NCI-H187 treated with DMSO at 0.1 percent for 48 hours (cell line): ENCODE measurements around the gene CD46.

Experiments used
- DNase-seq: peaks from one replicate; lab custom pipeline; 2025; lab: John Stamatoyannopoulos, UW

Gene CD46

DNA sequence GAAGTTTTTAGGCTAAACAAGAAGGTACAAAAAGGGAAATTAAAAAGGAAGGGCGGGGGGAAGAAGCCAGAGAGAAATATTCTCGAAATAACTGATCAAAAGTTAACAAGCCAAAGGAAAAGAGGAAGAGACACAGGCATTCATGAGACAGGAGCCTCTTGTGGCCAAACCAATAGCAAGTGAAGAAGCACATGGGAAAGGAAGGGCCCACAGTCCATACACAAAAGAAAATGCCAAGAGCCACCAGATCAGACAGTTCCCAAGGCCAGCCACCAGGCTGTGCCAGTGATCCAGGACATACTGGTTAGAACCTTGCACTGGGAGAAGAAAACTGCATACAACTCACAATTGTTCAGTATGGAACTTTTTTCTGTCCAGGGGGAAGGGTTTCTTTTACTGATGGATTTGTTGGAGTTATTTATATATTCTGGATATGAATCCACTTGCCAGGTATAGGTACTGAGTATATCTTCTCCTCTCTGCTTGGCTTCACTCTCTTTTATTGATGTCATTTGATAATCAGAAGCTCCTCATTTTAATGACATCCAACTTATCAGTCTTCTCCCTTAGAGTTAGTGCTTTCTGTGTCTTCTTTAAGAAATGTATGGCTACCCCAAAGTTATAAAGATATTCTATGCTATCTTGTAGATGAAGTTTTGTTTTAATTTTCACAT is 76.8 kb downstream of the CD46 start:
- no peak for DNase-seq

DNA sequence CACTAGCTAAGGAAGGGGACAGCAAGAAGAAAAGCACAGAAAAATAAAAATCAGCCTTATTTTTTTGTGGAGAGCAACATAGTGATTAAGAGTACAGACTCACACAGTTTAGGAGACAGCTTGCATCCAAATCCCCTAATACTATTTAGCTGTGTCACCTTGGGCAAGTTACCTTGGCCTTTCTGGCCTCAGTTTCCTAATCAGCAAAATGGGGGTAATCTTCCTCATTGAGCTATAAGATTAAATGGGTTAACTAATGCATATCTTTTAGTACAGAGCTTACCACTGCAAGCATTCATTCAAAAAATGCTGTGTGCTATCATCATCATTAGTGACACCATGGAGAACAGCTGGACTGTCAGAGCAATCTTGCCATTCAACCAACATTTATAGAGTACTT is 77.7 kb downstream of the CD46 start:
- no peak for DNase-seq

DNA sequence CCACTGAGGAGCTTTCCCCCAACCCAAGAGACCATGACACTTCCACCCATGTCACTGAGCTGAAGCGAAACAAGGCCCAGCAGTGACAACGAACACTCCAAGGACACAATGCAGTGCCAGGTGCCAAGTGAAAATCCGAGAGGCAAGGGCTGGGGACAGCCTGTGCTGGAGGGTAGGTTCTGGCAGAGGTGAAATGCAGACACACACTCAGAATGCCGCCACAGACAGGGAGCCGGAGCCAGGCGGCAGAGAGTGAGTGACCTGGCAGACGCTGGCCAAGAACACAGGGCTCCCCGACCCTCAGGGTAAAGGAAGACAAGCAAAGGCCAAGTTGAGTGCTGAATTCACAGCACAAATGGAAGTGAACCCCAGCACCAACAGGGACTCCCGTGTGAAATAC is 78.9 kb downstream of the CD46 start:
- DNase-seq = no peak

DNA sequence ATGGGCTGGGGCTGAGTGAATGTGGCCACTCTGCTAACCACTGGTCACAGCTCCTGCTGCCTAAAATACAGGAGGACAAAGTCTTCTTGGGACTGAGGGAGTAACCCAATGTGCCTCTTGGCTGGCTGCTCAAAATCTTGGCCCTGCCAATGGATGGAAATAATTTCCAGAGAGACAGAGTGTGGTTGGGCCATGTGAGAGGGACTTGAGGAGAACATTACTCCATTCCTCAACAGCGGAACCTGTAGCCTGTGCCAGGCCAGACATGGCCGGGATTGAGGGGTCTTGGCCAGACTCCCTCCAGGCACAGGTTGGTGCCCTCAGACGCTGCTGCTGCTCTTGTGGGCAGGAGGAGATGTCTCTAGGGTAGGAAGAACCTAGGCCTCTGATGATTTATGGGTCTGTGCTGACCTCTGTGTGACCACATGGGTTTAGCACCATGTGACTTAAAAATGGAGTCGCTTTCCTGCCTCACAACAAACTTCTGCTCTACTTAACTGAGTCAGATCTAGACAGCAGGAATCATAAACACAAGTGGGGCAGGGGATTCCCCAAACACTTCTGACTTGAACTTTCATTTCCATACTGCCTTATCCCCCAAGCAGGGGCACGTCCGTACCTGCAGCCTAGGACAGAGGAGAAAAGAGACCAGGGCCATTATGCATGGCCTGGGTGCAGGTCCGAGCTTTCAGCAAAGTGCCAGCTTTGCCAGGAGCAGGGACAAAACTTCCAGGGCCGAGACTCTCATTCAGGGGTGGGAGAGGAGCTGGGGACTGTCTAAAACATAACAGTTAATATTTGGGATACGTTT is 79.9 kb downstream of the CD46 start:
- no peak for DNase-seq

DNA sequence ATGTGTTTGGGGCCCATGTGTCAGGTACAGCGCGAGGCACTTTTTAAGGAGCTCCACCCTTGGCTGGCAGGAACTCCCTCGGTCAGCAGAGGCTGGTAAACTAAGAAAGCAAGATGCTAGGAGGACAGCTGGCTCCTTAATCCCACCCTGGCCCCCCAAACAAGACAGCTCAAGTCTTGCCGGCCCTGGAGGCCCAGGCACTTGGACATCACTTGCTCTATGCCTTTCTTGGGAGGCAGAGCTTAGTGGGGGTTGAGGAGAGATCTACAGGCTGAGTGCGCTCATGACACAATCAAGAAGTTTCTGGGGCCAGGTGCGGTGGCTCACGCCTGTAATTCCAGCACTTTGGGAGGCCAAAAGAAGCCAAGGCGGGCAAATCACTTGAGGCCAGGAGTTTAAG is 80.9 kb downstream of the CD46 start:
- no peak for DNase-seq

DNA sequence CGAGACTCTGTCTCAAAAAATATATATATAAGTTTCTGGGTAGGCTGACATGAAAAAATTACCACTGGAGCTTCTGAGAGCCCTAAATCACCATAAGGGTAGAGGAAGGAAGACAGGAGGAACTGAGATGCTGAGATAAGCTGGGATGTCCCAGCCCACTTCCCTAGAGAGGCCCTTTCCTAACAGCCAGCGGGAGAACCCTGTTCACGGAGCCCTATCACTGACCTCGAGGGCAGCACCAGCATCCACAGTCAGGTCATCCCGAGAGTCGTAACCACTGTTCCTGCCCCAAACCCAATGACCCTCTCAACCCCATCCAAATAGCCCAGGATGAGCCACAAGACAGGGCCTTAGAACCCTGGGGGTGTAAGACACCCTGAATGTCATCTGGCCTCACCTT is 81.5 kb downstream of the CD46 start:
- DNase-seq = no peak

DNA sequence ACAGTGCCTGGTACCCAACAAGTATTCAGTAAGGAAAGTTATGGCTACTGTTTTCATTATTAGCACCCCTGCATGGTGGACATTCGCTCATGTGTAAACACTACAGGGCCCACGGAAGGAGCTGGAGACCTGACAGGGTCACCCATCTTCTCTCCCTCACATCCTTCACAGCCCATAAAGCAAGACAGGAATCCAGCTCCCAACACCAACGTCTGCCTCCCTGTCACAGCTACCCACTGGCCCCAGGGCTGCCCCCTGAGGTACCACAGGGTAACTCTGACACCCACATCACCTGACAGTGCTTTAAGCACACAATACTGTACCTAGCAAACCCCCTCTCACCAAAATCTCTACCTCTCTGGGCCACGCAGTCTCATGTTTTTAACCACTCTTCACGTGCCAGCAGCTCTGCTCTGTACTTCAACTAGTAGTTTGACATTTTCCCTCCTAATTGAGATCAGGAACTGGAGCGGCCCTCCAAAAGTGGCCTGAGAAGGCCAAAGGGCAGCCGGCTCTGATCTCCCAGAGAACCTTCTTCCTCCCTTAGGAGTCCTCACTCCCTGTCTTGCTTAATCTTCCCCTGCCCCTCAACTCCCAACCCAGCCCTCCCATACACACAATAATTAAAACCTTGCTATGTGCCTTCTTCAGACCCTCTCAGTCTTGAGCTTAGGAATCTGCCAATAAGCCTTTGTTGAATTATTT is 82.3 kb downstream of the CD46 start:
- DNase-seq = no peak

DNA sequence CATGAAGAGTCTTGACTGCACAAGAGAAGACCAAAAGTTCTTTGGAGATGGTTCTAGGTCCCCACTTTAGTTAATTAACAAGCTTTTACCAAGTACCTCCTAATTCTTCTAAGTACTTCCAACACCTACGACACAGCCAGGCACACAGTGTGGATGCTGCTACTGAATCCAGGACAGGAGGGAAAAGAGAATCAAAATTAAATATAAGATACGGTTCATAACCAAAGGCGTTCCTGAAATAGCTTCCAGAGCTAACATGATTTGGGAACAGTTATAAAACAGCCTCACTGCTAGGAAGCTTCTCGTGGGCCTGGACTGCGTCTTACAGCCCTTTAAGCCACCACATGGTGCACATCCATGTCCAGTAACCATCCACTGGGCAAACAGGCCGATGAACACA is 84.1 kb downstream of the CD46 start:
- DNase-seq = no peak

DNA sequence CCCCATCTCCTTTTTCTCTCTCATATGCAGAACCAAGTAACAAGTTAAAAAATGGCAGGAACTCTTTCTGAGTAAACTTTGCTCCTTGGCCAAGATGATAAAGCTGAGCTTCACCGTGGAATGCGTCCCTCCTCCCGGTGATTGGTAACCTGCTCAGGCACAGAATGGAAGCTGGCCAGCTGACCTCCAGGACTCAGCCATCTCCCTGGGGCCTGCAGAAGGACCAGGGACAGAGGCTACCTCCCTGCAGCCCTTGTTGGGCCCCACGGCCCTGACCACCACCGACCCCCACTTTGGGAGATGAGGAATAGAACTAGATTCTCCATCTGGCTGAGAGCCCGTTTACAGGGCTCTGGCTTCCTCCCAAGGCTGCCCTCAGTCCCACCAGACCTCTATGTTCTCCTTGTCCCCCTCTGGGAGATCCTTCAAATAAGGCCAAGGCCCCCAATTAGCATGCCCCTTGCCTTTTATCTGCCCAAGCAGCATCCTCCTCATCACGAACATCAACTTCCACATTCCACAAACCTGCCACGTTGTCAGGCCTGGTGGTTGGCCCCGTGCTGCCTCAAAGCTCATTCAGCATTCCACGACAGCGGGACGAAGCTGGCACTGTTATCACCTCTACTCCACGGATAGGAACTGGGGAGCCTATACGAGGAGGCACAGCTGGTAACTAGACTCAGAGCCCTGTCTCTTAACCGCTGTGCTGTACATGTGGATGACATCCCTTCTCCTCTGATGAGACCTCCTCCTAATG is 84.9 kb downstream of the CD46 start:
- no peak for DNase-seq

DNA sequence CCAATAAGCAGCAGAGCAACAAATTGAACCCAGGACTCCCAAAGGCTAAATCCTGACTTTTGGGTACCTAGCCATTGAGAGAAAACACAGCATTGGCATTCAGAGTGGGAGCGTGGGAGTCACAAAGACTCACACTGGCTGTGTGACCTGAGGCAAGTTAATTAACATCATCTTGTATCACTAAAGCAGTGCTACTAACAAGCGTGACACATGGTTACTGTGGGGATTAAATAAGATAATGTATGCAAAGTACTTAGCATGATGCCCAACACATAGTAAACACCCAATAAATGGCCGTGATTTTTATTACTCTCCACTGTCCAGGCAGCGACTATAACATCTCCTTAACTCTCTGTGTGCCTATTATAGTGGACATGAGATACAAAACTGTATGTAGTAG is 85.8 kb downstream of the CD46 start:
- DNase-seq = no peak

DNA sequence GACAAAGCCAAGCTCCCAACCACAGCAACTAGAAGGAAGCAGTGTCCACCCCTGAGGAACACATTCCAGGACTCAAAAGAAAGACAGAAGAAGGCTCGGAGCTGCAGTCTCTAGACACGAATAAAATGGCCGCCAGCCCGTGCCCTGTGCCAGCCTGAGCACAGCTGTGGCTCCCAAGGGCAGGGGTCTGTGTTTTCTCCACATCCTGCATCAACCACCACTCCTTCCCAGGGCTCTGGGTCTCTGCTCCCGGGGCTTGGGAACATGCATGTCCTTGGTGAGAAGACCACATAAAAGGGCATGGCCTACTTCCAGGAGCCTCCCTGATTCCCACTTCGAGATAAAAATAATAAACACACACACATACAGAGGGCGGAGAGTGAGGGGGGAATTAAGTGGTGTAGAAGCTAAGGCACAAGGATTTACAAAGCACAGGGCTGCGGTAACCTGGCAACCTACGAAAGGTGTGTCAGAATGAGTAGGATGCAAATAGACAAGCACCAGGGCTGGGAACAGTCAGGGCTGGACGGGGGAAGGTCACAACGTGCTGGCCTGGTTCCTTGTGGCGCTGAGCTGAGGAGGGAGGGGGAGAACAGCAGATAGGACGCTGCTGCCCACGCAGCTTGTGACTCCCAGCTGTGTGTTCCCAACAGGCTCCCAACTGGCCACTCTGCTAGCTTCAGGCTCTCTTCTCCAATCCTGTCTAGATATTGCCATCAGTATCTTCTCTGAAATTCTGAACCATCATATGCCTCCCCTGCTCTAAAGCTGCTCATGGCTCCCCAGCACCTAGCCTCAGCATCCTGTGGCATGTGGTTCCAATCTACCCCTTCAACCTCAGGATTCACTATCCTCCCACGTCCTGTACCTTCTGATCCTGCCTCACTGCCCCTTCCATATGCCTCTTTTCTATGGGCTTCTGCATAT is 86.6 kb downstream of the CD46 start:
- no peak for DNase-seq

DNA sequence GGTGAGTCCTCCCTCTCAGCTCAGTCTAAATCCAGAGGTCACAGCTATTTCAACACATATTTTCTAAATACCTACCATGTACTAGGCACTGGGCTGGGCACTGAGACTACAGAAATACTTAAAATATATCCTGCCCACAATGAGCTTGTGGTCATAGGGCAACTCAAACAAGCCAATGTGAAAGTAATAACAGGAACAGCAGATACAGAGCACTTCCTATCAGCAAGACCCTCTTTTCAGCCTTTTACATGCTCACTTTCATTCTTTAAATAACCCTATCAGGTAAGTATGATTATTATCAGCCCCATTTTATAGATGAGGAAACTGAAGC is 87.2 kb downstream of the CD46 start:
- DNase-seq = no peak

DNA sequence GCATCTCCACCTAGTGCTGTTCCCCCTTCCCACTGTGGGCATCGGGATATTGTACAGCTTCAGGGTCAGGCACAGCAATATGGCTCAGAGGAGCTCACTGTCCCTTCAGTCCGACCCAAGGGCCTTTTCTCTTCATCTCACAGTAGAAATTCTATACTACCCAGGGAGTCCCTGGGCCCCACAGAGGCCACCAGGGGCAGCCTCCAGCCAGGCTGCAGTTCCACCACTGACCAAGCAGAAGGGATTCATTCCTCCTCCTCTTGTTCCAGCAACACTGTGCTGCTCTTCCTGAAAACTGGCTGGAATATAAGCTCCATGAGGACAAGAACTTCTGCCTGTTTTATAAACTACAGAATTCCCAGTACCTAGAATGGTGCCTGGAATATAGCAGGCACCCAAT is 88.5 kb downstream of the CD46 start:
- DNase-seq = no peak

DNA sequence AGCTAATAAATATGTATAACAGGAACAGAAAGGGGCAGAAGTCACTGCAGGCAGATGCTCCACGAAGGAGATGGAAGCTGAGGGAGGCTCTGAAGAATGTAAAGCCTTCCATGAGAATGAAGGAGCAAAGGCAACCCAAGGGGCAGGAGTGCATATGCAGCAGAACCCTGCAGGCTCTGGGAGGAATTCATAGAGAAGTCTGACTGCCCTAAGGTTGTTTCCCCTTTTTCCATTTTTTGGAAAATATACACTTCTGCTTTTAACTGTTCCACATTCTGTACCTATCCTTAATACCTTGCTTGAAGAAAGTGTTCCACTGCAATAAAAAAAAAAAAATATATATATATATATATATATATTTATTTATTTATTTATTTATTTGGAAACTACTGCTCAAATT is 89.4 kb downstream of the CD46 start:
- DNase-seq = no peak

DNA sequence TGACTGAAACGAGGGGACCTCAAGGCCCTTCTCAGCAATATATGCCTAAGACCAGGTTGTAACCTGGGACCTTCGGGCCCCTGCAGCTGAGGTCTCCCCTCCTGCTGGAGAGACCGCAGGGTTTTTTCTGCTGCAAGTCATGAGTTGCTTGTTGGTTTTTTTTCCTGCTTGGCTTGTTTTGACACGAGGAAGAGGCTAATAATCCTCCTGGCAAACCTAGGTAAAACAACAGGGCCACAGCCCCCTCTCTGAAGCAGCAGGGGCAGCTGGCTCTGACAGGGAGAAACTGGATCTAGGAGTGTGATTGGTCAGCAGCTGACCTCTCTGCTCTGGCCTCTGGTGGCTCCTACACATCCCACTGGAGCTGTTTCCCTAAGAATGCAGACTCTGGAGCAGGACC is 90.0 kb downstream of the CD46 start:
- no peak for DNase-seq

DNA sequence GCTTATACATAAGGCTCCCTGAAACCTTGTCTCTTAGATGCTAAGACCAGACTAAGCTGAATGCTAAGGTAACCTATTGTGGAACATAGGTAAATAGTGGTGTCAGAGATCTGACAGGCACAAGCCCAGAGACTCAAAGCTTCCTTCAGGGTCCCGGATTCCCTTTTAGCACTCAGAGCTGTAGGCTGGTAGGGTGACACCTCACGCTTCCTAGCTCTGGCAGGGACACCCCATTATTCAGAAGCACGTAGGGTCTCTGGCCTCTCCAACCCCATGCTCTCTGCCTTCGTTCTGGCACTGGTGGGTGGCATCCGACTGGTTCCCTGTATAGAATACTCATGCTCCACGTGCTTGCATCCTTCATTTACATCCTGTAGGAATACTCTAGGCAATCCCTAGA is 90.7 kb downstream of the CD46 start:
- no peak for DNase-seq

DNA sequence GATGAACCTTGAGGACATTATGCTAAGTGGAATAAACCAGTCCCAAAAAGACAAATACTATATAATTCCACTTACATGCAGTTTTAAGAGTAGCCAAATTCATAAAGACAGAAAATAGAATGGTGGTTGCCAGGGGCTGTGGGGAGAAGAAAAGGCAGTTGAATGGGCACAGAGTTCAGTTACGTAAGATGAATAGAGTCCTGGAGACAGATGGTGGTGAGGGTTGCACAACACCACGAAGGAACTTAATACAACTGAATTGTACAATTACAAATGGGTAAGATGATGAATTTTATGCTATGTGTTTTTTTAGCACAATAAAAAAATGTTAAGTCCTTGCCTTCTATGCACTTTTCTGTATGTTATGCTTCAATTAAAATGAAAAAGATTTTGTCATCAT is 92.5 kb downstream of the CD46 start:
- DNase-seq = no peak
